NOMO-1 (cell line): Measurements from ENCODE around the gene CCL15.
"Not testable (repeated sequence)": the region's sequence is repeated elsewhere in the genome, so short reads cannot be mapped to it uniquely, and the experiment has no call there.

ENCODE experiments used
- DNase-seq, 2 experiments: peaks; one replicate each; lab custom pipeline; 2025; ENCODE audit not compliant: unreplicated experiment in 2 of 2; lab: John Stamatoyannopoulos, UW

CCL15 gene, protein sequence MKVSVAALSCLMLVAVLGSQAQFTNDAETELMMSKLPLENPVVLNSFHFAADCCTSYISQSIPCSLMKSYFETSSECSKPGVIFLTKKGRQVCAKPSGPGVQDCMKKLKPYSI

DNA sequence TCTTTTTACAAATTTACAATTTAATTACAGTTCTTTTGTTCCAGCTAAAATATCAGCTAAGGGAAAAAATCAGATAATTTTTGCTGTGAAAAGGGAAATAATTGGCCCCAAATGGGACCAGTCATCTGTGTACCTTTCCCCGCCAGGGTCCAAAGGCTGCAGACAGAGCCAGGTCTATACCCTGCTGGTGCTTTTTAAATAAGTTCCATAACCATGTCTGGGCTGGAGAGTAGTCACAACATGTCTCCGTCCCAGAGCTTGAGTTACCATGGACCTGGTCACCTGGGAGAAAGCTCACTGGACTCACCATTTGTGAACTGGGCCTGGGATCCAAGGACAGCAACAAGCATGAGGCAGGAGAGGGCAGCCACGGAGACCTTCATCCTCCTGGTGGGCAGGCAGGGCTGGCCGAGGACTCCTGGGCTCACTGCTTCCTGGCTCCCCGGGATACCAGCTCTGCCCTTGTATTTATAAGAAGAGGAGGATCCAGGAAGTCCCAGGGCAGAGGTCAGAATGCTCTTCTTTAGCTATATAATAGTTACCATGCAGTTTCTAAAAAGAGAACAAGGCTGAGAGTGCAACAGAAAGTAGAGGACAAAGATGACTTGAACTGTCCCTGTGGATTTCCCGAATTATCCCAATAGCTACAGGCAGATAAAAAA, at the start of gene CCL15:
TSS of gene CCL15 (minus strand) at position 444 of the 662 bp plus-strand sequence. CDS start at position 383, 61 bp downstream.
- DNase-seq, result no peak

DNA sequence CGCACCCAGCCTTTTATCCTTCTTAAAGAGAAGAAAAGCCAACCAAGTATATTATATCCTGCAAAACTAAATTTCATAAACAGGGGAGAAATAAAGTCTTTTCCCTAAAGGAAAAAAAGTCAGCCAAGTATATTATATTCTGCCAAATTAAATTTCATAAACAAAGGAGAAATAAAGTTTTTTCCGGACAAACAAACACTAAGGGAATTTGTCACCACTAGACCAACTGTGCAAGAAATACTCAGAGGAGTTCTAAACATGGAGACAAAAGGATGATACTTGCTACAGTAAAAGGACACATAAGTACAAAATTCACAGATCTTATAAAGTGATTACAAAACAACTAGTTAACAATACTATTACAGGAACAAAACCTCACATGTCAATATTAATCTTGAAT, 48.3 kb upstream of the CCL15 start:
- DNase-seq, result no peak

DNA sequence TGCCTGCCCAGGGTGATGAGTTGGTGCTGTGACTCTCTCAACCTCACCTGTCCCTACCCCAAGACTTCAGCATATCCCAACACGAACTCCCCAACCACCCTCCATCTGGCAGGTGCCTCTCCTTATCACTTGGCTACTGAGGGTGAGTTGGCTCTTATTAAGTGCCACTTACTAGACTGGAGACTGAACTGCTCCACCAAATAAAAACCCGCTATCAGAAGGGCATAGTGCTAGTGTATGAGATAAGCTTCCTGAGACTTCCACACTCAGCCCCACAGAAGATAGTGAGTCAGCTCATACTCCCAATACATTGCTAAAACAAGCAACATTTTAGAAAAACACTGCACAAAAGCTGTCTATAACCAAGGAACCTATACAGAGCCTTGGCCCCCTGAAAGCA, 46.7 kb upstream of the CCL15 start:
- DNase-seq, result no peak

DNA sequence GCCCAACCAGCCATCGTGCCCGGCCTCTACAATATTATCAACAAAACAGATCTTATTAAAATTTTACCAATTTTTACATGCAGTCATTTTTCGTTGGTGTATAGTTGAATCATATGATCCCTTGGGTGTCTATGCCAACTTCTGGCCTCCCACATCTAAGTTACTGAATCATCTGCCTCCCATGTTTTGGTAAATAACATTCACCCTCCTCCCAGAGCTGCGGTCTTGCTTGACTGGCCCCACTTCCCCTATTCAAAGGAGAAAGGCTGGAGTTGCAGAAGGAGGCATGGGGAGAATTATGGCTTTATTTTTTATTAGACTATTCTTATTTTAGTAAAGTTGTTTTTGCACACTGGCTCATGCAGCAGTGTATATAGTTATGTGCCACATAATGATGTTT, 34.9 kb upstream of the CCL15 start:
- peak; percentile 82 to 88 for DNase-seq

DNA sequence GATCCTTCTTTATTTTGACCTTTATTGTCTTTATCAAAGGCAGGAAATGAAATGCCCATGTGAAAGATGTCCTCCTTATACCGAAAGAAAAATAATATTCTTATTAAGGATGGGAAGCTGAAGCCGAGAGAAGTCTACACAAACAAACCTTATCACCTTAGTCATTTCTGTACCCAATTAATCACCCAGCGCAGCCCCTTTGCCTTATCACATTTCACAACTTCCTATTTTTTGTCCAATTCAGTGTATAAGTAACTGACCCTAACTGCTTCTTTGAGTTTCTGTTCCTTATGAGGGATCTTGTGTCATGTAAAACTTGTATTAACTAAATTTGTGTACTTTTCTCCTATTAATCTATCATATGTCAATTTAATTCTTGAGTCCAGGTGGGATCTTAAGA, 32.8 kb upstream of the CCL15 start:
- peak; percentile 91 to 98 for DNase-seq

DNA sequence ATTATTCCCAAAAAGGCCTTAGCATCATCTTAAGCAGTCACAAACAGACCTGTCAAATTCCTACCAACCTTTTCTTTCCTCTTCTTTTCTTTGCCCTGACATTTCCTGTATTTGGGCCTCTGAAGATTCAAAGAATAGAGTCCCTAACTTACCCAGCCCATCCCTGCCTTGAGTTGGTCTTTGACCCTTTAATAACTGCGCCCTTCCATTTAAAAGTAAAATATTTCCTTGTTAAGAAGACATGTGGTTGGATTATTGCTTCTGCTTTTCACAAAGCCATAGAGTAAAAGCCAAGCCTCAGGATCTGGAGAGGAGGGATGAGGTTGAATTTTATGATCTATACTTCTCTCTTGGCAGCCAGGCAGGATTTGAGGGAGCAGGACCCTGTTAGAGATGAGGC, 29.6 kb upstream of the CCL15 start:
- DNase-seq, result no peak

DNA sequence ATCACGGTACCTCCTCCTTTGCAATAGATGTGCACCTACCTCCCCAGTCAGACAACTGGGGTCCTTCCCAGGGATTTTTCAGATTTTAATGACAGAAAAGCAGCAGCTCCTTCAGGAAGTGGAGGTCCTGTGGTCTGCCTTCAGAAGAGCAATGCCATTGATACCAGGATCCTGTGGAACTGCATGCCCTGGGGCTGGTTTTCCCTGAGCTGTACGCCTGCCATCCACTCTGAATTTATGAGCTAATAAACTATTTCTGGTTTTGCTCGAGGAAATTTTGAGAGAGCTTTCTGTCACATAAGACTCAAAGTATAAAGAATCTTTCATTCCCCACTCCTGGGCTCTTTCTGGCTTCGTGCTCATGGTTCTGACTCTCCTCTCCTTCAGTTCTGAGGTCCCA, 26.4 kb upstream of the CCL15 start:
- no peak for DNase-seq

DNA sequence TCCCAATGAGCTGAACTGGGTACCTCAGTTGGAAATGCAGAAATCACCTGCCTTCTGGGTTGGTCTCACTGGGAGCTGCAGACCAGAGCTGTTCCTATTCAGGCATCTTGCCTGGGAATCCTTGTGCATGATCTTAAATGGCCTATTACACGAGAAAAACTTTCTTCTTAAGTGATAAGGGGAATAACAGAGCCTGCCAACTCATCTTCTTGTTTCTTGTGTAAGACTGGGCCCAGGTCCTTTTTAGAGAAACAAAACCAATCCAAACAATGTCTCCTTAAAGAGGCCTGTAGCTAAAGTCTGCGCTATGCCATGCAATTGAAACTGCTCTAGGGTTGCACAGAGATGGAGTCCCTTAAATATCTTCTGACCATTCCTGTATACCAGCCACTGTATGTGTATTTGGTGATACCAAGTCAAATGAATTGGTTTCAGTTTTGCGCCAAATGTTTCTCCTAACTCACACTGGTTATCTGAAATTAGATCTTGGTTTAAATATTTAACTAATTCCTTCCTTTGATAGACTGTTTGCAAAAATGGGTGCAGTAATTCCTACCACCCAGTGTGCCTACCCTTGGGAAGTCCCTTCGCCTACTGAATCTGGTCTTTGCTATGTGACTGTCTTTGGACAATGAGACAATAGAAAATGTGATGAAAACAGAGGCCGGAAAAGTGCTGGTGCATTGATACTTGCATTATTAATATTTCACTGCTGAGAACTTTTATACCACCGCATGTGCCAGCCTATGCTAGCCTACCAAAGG, 22.9 kb upstream of the CCL15 start:
- DNase-seq, result no peak

DNA sequence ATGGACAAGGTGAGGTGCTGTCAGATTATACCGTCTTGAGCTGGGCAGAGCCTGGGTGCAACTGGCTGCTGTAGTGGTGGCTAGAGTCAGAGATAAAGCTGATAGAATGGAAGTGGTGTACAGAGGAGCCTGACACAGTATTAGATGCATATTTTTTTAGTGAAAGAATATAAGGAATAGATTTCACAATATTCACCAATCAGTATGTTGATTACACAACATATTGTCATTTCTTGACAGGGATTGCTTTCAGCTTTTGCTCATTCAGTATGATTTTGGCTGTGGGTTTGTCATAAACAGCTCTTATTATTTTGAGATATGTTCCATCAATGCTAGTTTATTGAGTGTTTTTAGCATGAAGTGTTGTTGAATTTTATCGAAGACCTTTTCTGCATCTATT, 18.1 kb upstream of the CCL15 start:
- DNase-seq, result no peak

DNA sequence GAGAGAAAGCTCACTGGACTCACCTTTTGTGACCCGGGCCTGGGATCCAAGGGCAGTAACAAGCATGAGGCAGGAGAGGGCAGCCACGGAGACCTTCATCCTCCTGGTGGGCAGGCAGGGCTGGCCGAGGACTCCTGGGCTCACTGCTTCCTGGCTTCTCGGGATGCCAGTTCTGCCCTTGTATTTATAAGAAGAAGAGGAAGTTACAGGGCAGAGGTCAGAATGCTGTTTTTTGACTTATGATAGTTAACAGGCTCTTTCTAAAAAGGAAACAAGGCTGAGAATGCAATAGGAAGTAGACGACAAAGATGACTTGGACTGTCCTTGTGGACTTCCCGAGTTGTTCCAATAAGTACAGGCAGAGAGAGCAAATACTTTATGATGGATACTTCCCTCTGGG, 16.4 kb upstream of the CCL15 start, which contains the start of gene CCL23:
TSS of gene CCL23 (minus strand) at position 174 of the 400 bp plus-strand sequence. CDS start at position 99, 75 bp downstream.
- peak; percentile 37 to 79 for DNase-seq

DNA sequence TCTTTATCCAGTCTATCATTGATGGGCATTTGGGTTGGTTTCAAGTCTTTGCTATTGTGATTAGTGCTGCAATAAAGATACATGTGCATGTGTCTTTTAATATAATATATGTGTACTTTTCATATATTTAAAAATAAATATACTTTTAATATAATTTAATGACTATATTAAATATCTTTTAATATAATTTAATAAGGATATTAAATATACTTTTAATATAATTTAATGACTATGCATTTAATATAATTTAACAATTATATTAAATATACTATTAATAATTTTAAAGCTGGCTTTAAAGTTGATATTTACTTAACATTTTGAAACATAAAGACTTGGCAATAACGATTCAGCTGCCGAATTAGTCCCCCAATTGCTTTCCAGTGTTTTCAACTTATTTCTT, 15.2 kb upstream of the CCL15 start:
- no peak for DNase-seq

DNA sequence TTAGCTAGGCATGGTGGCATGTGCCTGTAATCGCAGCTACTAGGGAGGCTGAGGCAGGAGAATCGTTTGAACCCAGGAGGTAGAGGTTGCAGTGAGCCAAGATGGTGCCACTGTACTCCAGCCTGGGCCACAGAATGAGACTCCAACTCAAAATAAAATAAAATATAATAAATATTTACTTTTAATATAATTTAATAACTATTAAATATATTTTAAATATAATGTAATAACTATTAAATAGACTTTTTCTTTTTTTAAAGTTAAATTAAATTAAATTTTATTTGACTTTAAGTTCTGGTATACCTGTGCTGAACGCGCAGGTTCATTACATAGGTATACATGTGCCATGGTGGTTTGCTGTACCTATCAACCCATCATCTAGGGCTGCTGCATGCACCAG, 14.5 kb upstream of the CCL15 start:
- not testable (repeated sequence) for DNase-seq

DNA sequence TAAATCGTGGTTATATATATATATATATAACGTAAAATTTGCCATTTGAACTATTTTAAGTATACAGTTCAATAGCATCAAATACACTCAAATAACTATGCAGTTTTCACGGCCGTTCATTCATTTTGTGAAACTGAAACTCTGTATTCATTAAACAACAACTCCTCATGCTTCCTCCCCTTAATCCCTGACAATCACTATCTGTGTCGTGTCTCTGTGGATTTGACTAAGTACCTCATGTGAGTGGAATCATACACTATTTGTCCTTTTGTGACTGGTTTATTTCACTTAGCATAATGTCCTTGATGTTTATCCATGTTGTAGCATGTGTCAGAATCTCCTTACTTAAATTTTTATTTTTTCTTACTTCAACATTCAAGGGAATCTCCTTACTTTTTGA, 13.6 kb upstream of the CCL15 start:
- no peak for DNase-seq

DNA sequence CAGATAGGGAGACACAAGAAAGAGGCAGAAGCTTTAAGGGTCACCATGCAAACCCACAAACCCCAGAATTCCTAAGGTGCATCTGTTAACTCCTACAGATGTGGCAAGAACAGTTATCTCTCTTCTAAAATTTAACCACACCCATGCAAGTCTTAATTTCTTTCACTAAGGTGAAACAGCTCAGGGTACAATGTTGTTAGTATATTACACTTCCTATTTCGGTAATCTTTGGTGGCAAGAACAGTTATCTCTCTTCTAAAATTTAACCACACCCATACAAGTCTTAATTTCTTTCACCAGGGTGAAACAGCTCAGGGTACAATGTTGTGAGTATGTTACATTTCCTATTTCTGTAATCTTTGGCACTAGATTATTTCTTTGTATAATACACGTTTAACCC, 9.8 kb upstream of the CCL15 start:
- no peak for DNase-seq

DNA sequence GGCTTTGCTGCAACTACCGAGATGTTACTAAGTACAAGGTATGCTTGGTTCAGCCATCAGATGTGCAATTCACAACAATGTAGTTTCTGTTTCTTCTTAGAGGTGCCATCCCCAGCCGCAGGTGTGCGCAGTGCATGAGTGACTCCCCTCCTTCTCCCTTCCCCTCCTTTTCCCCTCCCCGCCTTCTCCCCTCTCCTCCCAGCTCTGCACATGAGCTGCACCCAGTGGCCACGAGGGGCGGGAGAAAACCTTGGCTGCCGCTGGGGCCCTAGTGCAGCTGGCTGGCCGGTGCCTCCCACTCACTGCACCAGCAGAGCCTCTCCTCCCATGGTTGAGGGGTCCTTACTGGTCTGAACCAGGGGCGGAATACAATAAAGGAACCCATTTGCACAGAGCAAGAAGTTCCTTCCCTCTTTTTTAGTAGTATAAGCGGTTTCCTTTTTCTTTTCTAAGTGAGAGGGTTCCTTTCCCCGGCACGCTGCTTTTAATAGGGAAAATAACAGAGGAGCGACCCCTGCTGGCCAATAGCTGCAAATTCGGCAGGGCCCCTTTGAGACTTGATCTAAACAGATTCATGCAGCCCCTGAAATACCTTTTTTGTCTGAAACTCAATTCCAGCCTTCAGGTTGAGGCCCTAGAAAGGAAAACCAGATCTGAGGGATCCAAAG, 7.8 kb upstream of the CCL15 start:
- DNase-seq, result no peak

DNA sequence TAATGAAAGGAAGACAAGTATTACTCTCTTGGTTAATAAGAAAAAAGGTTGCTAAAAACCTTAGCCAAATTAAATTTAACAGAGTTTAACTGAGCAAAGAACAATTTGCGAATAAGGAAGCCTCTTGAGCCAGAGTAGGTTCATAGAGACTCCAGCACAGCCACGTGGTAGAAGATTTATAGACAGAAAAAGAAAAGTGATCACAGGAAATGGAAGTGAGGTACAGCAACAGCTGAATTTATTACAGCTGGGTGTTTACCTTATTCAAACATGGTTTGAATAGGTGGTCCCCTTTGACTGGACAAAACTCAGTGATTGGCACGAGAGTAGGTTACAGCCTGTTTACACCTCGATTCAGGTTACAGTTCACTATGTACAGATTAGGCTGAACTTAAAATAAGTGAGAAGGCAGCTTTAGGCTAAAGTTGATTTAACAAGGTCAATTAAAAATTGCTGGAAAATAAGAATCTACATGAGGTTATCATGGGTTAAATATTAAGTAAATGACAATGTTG, 3.3 kb upstream of the CCL15 start:
- DNase-seq, result peak in 1 of 2 experiments; percentile 21

DNA sequence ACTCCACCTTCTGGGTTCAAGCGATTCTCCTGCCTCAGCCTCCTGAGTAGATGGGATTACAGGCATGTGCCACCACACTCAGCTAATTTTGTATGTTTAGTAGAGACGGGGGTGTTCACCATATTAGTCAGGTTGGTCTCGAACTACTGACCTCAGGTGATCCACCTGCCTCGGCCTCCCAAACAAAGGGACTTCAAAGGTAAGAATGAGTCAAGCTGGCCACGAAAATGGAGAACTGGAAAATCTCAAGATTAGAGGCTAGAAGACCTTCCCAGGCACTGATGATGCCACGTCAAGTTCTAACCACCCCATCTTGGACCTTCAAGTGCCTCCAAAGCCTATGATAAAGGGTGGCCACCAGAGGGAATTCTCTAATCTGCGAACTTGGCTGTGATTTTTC, 1.3 kb upstream of the CCL15 start:
- no peak for DNase-seq

DNA sequence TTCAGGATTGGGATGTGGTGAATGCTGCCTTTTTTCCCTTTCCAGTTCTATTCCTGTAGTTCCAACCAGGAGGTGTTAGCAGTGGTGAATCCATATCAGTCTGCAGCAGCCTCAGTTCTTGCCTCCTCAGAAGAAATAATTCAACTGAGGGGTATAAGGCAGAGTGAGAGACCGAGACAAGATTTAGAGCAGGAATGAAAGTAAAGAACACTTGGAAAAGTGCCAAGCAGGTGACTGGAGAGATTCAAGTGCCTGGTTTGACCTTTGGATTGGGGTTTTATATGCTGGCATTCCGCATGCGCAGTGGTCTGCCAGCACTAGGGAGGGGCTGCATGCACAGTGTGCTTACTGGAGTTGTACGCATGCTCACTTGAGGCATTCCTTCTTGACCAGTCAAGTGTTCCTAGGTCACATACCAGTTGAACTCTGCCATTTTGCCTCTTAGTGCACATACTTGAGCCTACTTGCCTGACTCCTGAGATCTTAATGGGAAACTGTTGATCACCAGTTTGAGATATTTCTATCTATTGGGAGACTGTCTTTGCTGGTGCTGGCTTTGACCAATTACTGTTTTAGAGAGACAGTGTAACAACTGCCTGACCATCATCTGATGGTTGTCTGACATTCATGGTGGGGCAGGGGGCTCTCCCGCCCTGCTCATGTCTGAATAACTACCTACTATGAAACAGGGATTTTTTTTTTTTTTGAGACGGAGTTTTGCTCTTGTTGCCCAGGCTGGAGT, 680 bp upstream of the CCL15 start:
- no peak for DNase-seq

DNA sequence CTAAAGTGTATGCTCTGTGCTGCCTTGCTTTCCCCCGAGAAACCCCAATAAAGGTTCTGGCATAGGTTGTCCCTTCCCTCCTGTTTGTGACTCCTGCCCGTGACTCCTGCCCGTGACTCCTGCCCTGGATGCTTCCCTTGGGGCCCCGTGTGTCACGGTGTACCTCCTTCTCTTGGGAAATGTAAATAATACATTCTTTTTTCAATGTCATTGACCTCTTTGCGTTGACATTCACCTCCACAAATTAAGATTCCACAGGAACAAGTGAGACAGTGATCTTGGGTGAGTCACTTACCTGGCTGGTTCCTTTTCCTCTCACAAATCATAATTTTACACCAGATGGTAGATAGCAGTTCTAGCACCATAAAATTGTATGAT, 632 bp downstream of the CCL15 start:
- DNase-seq, result no peak

DNA sequence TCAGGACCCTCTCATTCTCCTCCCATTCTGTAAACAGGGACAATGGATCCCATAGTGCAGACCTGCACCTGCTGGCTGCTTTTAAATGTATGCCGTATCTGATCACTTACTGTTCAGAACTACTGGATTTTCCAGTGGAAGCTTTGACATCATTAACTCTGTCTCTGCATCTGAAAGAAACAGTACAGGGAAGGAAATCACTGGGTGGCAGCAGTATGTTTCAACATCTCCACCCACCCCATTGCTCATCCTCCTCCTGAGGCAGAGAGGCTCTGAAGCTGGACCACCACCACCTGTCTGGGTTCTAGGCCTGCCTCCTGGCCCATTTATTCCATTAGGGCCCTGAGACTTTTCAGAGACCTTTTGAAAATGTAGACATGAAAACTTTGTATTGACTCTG, 2.6 kb downstream of the CCL15 start:
- no peak for DNase-seq
